HepG2 (cell line): ENCODE results near the gene GDI1. TPM values are rescaled to one million over a fixed set of nuclear protein-coding genes. Genes with fewer than 3 reads are reported as not detected.

ENCODE experiments used
- ATAD3A ChIP-seq: sonication (generic); formaldehyde crosslinking; IDR thresholded peaks from 2 replicates; pipeline ENCODE4 v1.4.0; 2020; ENCODE audit warnings: missing genetic modification reagents
- ATF4 ChIP-seq, 2 experiments: fragments of 450-650 bp in 1 of 2; sonication (generic) in 1 of 2; formaldehyde crosslinking; IDR thresholded peaks; 2 replicates each; pipeline versions ENCODE4 v1.5.0 to v1.8.0; 2020 to 2022; ENCODE audit warnings: mild to moderate bottlenecking in 1 of 2, missing genetic modification reagents in 1 of 2
- CENPX ChIP-seq: sonication (generic); formaldehyde crosslinking; IDR thresholded peaks from 2 replicates; pipeline ENCODE4 v1.9.0; 2021; ENCODE audit warnings: mild to moderate bottlenecking, missing genetic modification reagents, moderate library complexity
- ETS1 ChIP-seq: sonication (generic); formaldehyde crosslinking; IDR thresholded peaks from 2 replicates; pipeline ENCODE4 v1.4.0; 2020; ENCODE audit warnings: missing genetic modification reagents
- FOXC1 ChIP-seq: sonication (generic); formaldehyde crosslinking; IDR thresholded peaks from 2 replicates; pipeline ENCODE4 v1.8.0; 2022; ENCODE audit warnings: mild to moderate bottlenecking, missing genetic modification reagents, borderline replicate concordance
- FOXP4 ChIP-seq: sonication (generic); formaldehyde crosslinking; IDR thresholded peaks from 2 replicates; pipeline ENCODE4 v1.4.0; 2020; ENCODE audit warnings: missing genetic modification reagents
- IKZF4 ChIP-seq: sonication (generic); formaldehyde crosslinking; IDR thresholded peaks from 2 replicates; pipeline ENCODE4 v1.5.1; 2020; ENCODE audit warnings: borderline replicate concordance, mild to moderate bottlenecking, low read depth, missing genetic modification reagents; ENCODE audit errors: not compliant biosample characterization
- MLXIP ChIP-seq: sonication (generic); formaldehyde crosslinking; IDR thresholded peaks from 2 replicates; pipeline ENCODE4 v1.9.0; 2021; ENCODE audit warnings: missing genetic modification reagents, borderline replicate concordance
- NFIB ChIP-seq: sonication (generic); formaldehyde crosslinking; IDR thresholded peaks from 2 replicates; pipeline ENCODE4 v1.9.0; 2021; ENCODE audit warnings: missing genetic modification reagents, mild to moderate bottlenecking, borderline replicate concordance
- SAFB2 ChIP-seq: sonication (generic); formaldehyde crosslinking; IDR thresholded peaks from 2 replicates; pipeline ENCODE4 v1.5.1; 2020; ENCODE audit warnings: missing genetic modification reagents, low read depth, mild to moderate bottlenecking, borderline replicate concordance
- SOX5 ChIP-seq: IDR thresholded peaks from 2 replicates; pipeline ENCODE4 v1.6.1; 2016; ENCODE audit warnings: borderline replicate concordance
- TBP ChIP-seq: sonication (generic); formaldehyde crosslinking; IDR thresholded peaks from 2 replicates; pipeline ENCODE4 v1.5.0; 2020; ENCODE audit warnings: missing genetic modification reagents
- ZNF275 ChIP-seq: sonication (generic); formaldehyde crosslinking; IDR thresholded peaks from 2 replicates; pipeline ENCODE4 v1.8.0; 2022; ENCODE audit warnings: missing genetic modification reagents, mild to moderate bottlenecking, inconsistent platforms, borderline replicate concordance
- ZNF576 ChIP-seq: sonication (generic); formaldehyde crosslinking; IDR thresholded peaks from 2 replicates; pipeline ENCODE4 v1.4.0; 2020; ENCODE audit warnings: mild to moderate bottlenecking, missing genetic modification reagents
- ZNF660 ChIP-seq: sonication (generic); formaldehyde crosslinking; IDR thresholded peaks from 2 replicates; pipeline ENCODE4 v1.5.1; 2020; ENCODE audit warnings: mild to moderate bottlenecking, low read depth, missing genetic modification reagents, borderline replicate concordance
- ZNF784 ChIP-seq: sonication (generic); formaldehyde crosslinking; IDR thresholded peaks from 2 replicates; pipeline ENCODE4 v1.5.1; 2020; ENCODE audit warnings: missing genetic modification reagents, mild to moderate bottlenecking, borderline replicate concordance
- ZSCAN30 ChIP-seq: sonication (generic); formaldehyde crosslinking; IDR thresholded peaks from 2 replicates; pipeline ENCODE4 v1.5.0; 2020; ENCODE audit warnings: mild to moderate bottlenecking, missing genetic modification reagents
- polyA plus RNA-seq, 8 experiments: library from polyadenylated mRNA; depleted of rRNA in 3 of 8; stranded (reverse) in 7 of 8; unstranded in 1 of 8; fragments of >200 nt; fragmentation: Illumina TruSeq in 4 of 8; extraction: Trizol in 4 of 8; gene quantifications; 2 replicates each; pipeline versions ENCODE4 v1.2.1 to v1.2.3, GENCODE V29; 2011 to 2016; ENCODE audit warnings: low read depth in 4 of 8, missing spikeins in 1 of 8, mixed read lengths in 1 of 8; ENCODE audit not compliant: insufficient read depth in 1 of 8
- total RNA-seq, 5 experiments: library from RNA; depleted of rRNA; stranded (reverse); fragments of >200 nt; fragmentation: Illumina TruSeq; extraction: Trizol; gene quantifications; 2 replicates each; pipeline ENCODE4 v1.2.3, GENCODE V29; 2016; ENCODE audit warnings: low read depth in 1 of 5

The GDI1 gene
- total and polyA plus RNA-seq, 2 of the 13 experiments (the other 11 are each of a cell fraction or from before 2014, with no cell fraction given): 17.4 to 105 TPM

GRCh38 chrX:154428176-154429171 lies 8.5 kb upstream of the GDI1 start, which contains the start of gene ATP6AP1 (continued):
- no peak for TF ChIP-seq ZNF784 (CRISPR knock-in tag)
- peak; percentile 65; the same call in 1 of the 2 replicates for TF ChIP-seq FOXC1 (CRISPR knock-in tag)
- TF ChIP-seq CENPX: no peak
- no peak for TF ChIP-seq IKZF4
- TF ChIP-seq ZNF275 (CRISPR knock-in tag): 0 out of 2 replicates have a peak, but pooled peaks have one; percentile 46
- TF ChIP-seq ZSCAN30 (CRISPR knock-in tag): no peak
- no peak for TF ChIP-seq FOXP4 (CRISPR knock-in tag)
- no peak for TF ChIP-seq ZNF660
- TF ChIP-seq SAFB2 (CRISPR knock-in tag): no peak
- no peak for TF ChIP-seq NFIB (CRISPR knock-in tag)
- no peak for TF ChIP-seq ATF4 (CRISPR knock-in tag; IDR thresholded peaks at IDR 0.05)
- TF ChIP-seq ZNF576 (CRISPR knock-in tag): no peak
- no peak for TF ChIP-seq ATAD3A (CRISPR knock-in tag)
- TF ChIP-seq TBP (CRISPR knock-in tag): no peak
- TF ChIP-seq MLXIP (CRISPR knock-in tag): no peak
- TF ChIP-seq ETS1 (CRISPR knock-in tag): no peak
- TF ChIP-seq SOX5 (CRISPR knock-in tag): no peak
